Activated CD8-positive, alpha-beta memory T cell treated with anti-CD3 and anti-CD28 coated beads, Interleukin-2, amount 10 ng/mL, durations not matched to agents 7 days and 5 days (primary cell): ENCODE measurements around the gene P2RX5. TPM values are rescaled to one million over a fixed set of nuclear protein-coding genes. Genes with fewer than 3 reads are reported as not detected.
"Not testable (repeated sequence)": the region's sequence is repeated elsewhere in the genome, so short reads cannot be mapped to it uniquely, and the experiment has no call there.

Source experiments
- ATAC-seq: fragments of 150-1000 bp; cut with Tn5 transposase; one replicate; pipeline ENCODE4 v1.10.0; 2021; ENCODE audit warnings: moderate library complexity
- CTCF ChIA-PET: fragments of 350-600 bp; sonication (Branson Sonifier 250); formaldehyde crosslinking; loops from one replicate; lab custom pipeline; 2021; ENCODE audit warnings: antibody characterized with exemption; lab: Charles Lee
- DNase-seq: peaks from one replicate; pipeline ENCODE4 v3.0.0-alpha.2; 2020
- H3K27ac Mint-ChIP-seq: one replicate; pipeline ENCODE4 v1.8.0; 2021; ENCODE audit warnings: mild to moderate bottlenecking, mixed read lengths
- H3K27me3 Mint-ChIP-seq: one replicate; pipeline ENCODE4 v1.8.0; 2021; ENCODE audit warnings: mixed read lengths
- H3K36me3 Mint-ChIP-seq: one replicate; pipeline ENCODE4 v1.8.0; 2021; ENCODE audit warnings: mild to moderate bottlenecking, mixed read lengths
- H3K4me1 Mint-ChIP-seq: one replicate; pipeline ENCODE4 v1.8.0; 2021; ENCODE audit warnings: mixed read lengths
- H3K4me3 Mint-ChIP-seq: one replicate; pipeline ENCODE4 v1.8.0; 2021; ENCODE audit warnings: mild to moderate bottlenecking, moderate library complexity, mixed read lengths
- H3K9me3 Mint-ChIP-seq: one replicate; pipeline ENCODE4 v1.8.0; 2022; ENCODE audit warnings: low read depth, mixed read lengths
- total RNA-seq, 2 experiments: library from RNA; stranded (reverse); gene quantifications; one replicate each; pipeline ENCODE4 v1.2.3, GENCODE V29; 2021

P2RX5 gene
- total RNA-seq, 2 experiments from 2014 or later: 18.1 to 24.6 TPM

GRCh38 chr17:3705718-3705984 is 9.7 kb upstream of the P2RX5 start:
- not testable (repeated sequence) for H3K27me3 Mint-ChIP-seq, ATAC-seq, H3K4me3 Mint-ChIP-seq, H3K9me3 Mint-ChIP-seq, DNase-seq, H3K27ac Mint-ChIP-seq
- Mint-ChIP-seq H3K36me3 (peaks cover 17% of the 10 kb centered on the region), H3K4me1 (peaks cover 24% of the 10 kb centered on the region)
- CTCF ChIA-PET: interaction anchor here (0.6 kb wide), 1 partner anchor 22 kb away, joined by 3 read pairs; no protein-coding TSS in a partner anchor

- H3K36me3 Mint-ChIP-seq: peaks cover 17% of the 10 kb centered on the region
- no peak overlapping the region for H3K27ac Mint-ChIP-seq
- CTCF ChIA-PET: no interaction called here
Observed at GRCh38 chr17:3704931-3705717, 9.2 kb upstream of the P2RX5 start.

GRCh38 chr17:3702041-3702539 is 6.1 kb upstream of the P2RX5 start:
- ATAC-seq, H3K27ac Mint-ChIP-seq: not testable (repeated sequence)
- peaks cover 31% of the 10 kb centered on the region for H3K36me3 Mint-ChIP-seq

More at GRCh38 chr17:3704931-3705717, 9.2 kb upstream of the P2RX5 start:
- Mint-ChIP-seq H3K4me1 (peaks cover 21% of the 10 kb centered on the region), H3K27me3 (no peaks in the 10 kb centered on the region), H3K9me3 (peaks cover 2% of the 10 kb centered on the region), H3K4me3 (no peak overlapping the region)
- ATAC-seq: no peak
- DNase-seq: no peak

DNA sequence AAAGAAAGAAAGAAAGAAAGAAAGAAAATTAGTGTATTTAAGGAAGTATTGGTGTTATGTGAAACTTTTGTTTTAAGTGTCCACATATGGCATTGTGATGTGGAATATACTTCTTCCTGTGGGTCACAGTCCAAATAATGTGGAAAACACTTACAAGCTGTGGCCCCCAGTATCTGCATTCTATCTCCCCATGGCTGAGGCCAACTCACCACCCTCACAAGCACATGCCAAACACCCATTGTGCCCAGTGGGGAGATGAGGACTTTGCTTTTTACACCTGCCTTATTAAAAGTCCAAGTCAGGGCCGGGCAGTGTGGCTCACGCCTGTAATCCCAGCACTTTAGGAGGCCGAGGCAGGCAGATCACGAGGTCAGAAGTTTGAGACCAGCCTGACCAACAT is 4.0 kb upstream of the P2RX5 start:
- peaks cover 2% of the 10 kb centered on the region for H3K9me3 Mint-ChIP-seq
- DNase-seq (no peak), ATAC-seq (no peak)
- no peak overlapping the region for H3K4me3 Mint-ChIP-seq
- CTCF ChIA-PET: interaction anchor here (1.2 kb wide), 1 partner anchor 38 kb away, joined by 3 read pairs; no protein-coding TSS in a partner anchor
- no peak overlapping the region for H3K27ac Mint-ChIP-seq
- no peaks in the 10 kb centered on the region for H3K27me3 Mint-ChIP-seq
- peaks cover 31% of the 10 kb centered on the region for H3K36me3 Mint-ChIP-seq
- H3K4me1 Mint-ChIP-seq: peaks cover 17% of the 10 kb centered on the region

More at GRCh38 chr17:3702041-3702539, 6.1 kb upstream of the P2RX5 start:
- not testable (repeated sequence) for H3K4me3 Mint-ChIP-seq, H3K9me3 Mint-ChIP-seq, H3K4me1 Mint-ChIP-seq, H3K27me3 Mint-ChIP-seq, DNase-seq
- CTCF ChIA-PET: interaction anchor here (1.6 kb wide), 1 partner anchor 19 kb away, joined by 4 read pairs; no protein-coding TSS in a partner anchor

- Mint-ChIP-seq H3K4me3 (no peak overlapping the region), H3K36me3 (peaks cover 33% of the 10 kb centered on the region), H3K9me3 (peaks cover 2% of the 10 kb centered on the region), H3K4me1 (peaks cover 32% of the 10 kb centered on the region), H3K27me3 (no peaks in the 10 kb centered on the region), H3K27ac (no peak overlapping the region)
- DNase-seq (no peak), ATAC-seq (no peak)
- CTCF ChIA-PET: interaction anchor here (6.5 kb wide), 1 partner anchor 16 kb away, joined by 34 read pairs; no protein-coding TSS in a partner anchor
Observed at GRCh38 chr17:3698139-3698538, 2.2 kb upstream of the P2RX5 start.

DNA sequence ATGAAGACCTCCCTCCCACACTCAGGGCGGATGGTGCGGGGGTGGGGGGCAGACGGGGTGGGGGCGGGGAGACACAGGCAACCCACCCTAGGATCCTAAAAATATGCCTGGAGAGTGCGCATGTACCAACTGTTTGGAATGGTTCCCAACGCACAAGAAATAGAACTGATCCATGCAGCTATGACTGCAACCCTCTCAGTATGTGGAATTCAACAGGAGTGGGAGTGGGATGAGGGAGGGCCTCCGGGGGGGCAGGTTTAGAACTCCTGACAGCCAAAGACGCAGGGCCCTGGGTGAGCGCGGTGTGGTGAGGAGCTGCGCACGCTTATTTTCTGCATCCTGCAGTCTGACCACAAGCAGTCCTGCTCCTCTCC is 1.1 kb upstream of the P2RX5 start:
- H3K4me1 Mint-ChIP-seq: peaks cover 33% of the 10 kb centered on the region
- ATAC-seq (no peak), DNase-seq (no peak)
- H3K27ac Mint-ChIP-seq: no peak overlapping the region
- H3K36me3 Mint-ChIP-seq: peaks cover 24% of the 10 kb centered on the region
- no peaks in the 10 kb centered on the region for H3K27me3 Mint-ChIP-seq
- H3K9me3 Mint-ChIP-seq: no peaks in the 10 kb centered on the region
- CTCF ChIA-PET: interaction anchor here (1.0 to 6.5 kb wide), 5 partner anchors 11 to 41 kb away, joined by 3 to 34 read pairs (median 22); no protein-coding TSS in a partner anchor
- no peak overlapping the region for H3K4me3 Mint-ChIP-seq

- peaks cover 30% of the 10 kb centered on the region for H3K4me1 Mint-ChIP-seq
- no peaks in the 10 kb centered on the region for H3K27me3 Mint-ChIP-seq
- H3K27ac Mint-ChIP-seq: peak overlapping the region; percentile 28
- H3K9me3 Mint-ChIP-seq: no peaks in the 10 kb centered on the region
- peak overlapping the region; percentile 85 for H3K4me3 Mint-ChIP-seq
- CTCF ChIA-PET: interaction anchor here (0.7 to 6.5 kb wide), 10 partner anchors 9 to 150 kb away, joined by 3 to 34 read pairs (median 4); no protein-coding TSS in a partner anchor
- ATAC-seq (peak; percentile 18), DNase-seq (no peak)
- peaks cover 15% of the 10 kb centered on the region for H3K36me3 Mint-ChIP-seq
Observed at GRCh38 chr17:3695129-3695722, 729 bp downstream of the P2RX5 start.

GRCh38 chr17:3693829-3694231 is 2.1 kb downstream of the P2RX5 start:
- Mint-ChIP-seq H3K4me1 (peaks cover 30% of the 10 kb centered on the region), H3K36me3 (peaks cover 19% of the 10 kb centered on the region), H3K27me3 (no peaks in the 10 kb centered on the region), H3K4me3 (peak overlapping the region; percentile 85), H3K9me3 (no peaks in the 10 kb centered on the region), H3K27ac (peak overlapping the region; percentile 73)
- CTCF ChIA-PET: interaction anchor here (0.8 to 6.5 kb wide), 8 partner anchors 9 to 134 kb away, joined by 3 to 34 read pairs (median 7); partner anchors contain the start of gene HASPIN
- DNase-seq (peak; percentile 86), ATAC-seq (peak; percentile 18)

DNA sequence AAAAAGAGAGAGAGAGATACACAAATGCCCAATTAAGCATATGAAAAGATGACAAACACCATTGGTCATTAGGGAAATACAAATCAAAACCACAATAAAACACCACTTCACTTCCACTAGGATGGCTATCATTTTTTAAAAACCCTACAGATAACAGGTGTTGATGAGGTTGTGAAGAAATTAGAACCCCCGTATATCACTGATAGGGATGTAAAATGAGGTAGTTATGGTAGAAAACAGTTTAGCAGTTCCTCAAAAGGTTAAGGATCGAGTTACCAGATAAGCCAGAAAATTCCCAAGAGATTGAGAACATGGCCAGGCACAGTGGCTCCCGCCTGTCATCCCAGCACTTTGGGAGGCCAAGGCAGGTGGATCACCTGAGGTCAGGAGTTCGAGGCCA is 2.8 kb downstream of the P2RX5 start:
- peaks cover 13% of the 10 kb centered on the region for H3K36me3 Mint-ChIP-seq
- ATAC-seq (no peak), DNase-seq (no peak)
- no peak overlapping the region for H3K4me3 Mint-ChIP-seq
- H3K9me3 Mint-ChIP-seq: no peaks in the 10 kb centered on the region
- no peaks in the 10 kb centered on the region for H3K27me3 Mint-ChIP-seq
- no peak overlapping the region for H3K27ac Mint-ChIP-seq
- CTCF ChIA-PET: interaction anchor here (0.8 to 6.5 kb wide), 7 partner anchors 8 to 648 kb away, joined by 3 to 34 read pairs (median 3); no protein-coding TSS in a partner anchor
- H3K4me1 Mint-ChIP-seq: peaks cover 30% of the 10 kb centered on the region

- Mint-ChIP-seq H3K27me3 (no peaks in the 10 kb centered on the region), H3K27ac (no peak overlapping the region), H3K36me3 (peaks cover 7% of the 10 kb centered on the region), H3K4me3 (no peak overlapping the region), H3K9me3 (no peaks in the 10 kb centered on the region), H3K4me1 (peaks cover 26% of the 10 kb centered on the region)
- CTCF ChIA-PET: interaction anchor here (0.8 to 1.1 kb wide), 2 partner anchors 30 to 647 kb away, joined by 3 read pairs; no protein-coding TSS in a partner anchor
- DNase-seq: no peak
- no peak for ATAC-seq
Observed at GRCh38 chr17:3692346-3692745, 3.6 kb downstream of the P2RX5 start.

DNA sequence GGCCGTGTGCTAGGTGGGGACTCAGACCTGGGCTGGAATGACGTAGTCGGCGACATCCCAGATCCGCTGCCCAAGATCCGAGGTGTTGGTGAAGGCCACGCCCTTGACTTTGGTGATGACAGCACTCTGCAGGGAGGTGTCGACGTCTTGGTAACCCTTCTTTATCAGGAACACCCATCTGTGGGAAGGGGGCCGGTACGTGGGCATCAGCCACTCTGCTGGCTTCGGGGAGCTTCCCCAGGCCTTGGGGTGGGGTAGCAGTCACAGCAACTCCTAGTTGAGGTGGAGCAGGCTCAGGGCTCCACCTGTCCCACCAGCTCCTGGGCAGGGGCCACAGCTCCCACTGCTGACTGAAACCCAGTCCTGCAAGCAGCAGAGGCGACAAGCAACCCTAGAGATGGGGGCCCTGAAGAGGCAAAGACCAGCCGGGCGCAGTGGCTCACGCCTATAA is 4.3 kb downstream of the P2RX5 start:
- no peaks in the 10 kb centered on the region for H3K9me3 Mint-ChIP-seq
- DNase-seq (no peak), ATAC-seq (no peak)
- H3K4me3 Mint-ChIP-seq: no peak overlapping the region
- peaks cover 22% of the 10 kb centered on the region for H3K4me1 Mint-ChIP-seq
- no peak overlapping the region for H3K27ac Mint-ChIP-seq
- H3K27me3 Mint-ChIP-seq: no peaks in the 10 kb centered on the region
- CTCF ChIA-PET: interaction anchor here (0.6 to 1.1 kb wide), 3 partner anchors 46 to 643 kb away, joined by 3 to 4 read pairs (median 3); no protein-coding TSS in a partner anchor
- peaks cover 7% of the 10 kb centered on the region for H3K36me3 Mint-ChIP-seq

DNA sequence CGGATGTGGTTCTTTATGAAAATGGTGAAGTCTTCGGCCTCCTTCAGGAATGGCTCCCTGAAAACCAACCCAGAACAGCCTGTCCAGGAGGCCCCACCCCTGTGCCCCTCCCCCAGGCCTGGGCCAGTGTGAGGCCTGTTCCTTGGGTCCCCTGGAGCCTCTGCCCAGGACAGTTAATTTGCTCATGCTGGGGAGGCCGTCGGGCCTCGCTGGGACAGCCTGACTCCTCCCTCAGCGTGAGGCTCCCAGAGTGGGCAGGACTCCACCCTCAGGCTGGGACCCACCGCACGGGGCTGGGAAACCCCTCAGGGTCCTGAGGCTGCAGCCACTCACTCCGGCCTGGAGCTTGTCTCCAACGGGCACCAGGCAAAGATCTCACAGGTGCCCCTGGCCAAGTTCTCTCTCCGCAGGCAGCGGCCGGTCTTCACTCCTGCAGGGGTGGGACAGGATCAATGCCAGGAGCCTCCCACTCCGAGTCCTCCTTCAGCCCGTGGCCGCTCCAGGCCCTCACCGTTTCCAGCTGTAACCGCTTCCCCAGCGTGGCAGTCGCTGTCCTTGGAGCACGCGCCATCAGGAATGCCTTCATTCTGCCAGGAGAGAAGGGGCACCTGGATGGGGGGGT is 5.8 kb downstream of the P2RX5 start:
- H3K4me1 Mint-ChIP-seq: peaks cover 16% of the 10 kb centered on the region
- peaks cover 7% of the 10 kb centered on the region for H3K36me3 Mint-ChIP-seq
- CTCF ChIA-PET: no interaction called here
- ATAC-seq: no peak
- no peaks in the 10 kb centered on the region for H3K9me3 Mint-ChIP-seq
- H3K27me3 Mint-ChIP-seq: no peaks in the 10 kb centered on the region
- no peak overlapping the region for H3K27ac Mint-ChIP-seq
- no peak for DNase-seq
- H3K4me3 Mint-ChIP-seq: no peak overlapping the region
